H1 (cell line): ENCODE data around the gene VGLL3. TPM values are rescaled to one million over a fixed set of nuclear protein-coding genes. Genes with fewer than 3 reads are reported as not detected.

Experiments
- CTCF ChIA-PET: fragments of 300-600 bp; sonication (Branson Sonifier 250); formaldehyde crosslinking; loops from one replicate; lab custom pipeline; 2021; ENCODE audit not compliant: partially characterized antibody; lab: Charles Lee
- POLR2A ChIA-PET: fragments of 300-600 bp; sonication (Branson Sonifier 250); formaldehyde crosslinking; loops from one replicate; lab custom pipeline; 2021; ENCODE audit warnings: inconsistent platforms; ENCODE audit not compliant: partially characterized antibody; lab: Charles Lee
- DNase-seq, 2 experiments: peaks; one replicate each; pipeline versions ENCODE4 v3.0.0 to v3.0.0-alpha.2; 2010 to 2022; ENCODE audit warnings: low spot score in 2 of 2, low read depth in 1 of 2, mixed read lengths in 1 of 2
- FAIRE-seq: peaks from 2 replicates; lab custom pipeline; 2011; peaks lifted over from hg19 to GRCh38; lab: Jason Lieb, UNC
- H2AFZ ChIP-seq: 2 replicates; pipeline ENCODE4 v1.8.1; 2012; ENCODE audit warnings: low read length, inconsistent platforms
- H2AK5ac ChIP-seq: 2 replicates; pipeline ENCODE4 v1.6.1; 2013; ENCODE audit warnings: low read depth, low read length
- H2BK120ac ChIP-seq: replicated peaks from 2 replicates; pipeline ENCODE3; 2013; ENCODE audit warnings: low read depth, low read length, inconsistent platforms
- H2BK12ac ChIP-seq: 2 replicates; pipeline ENCODE4 v1.6.1; 2013; ENCODE audit warnings: low read depth, low read length
- H2BK15ac ChIP-seq: 2 replicates; pipeline ENCODE4 v1.6.1; 2013; ENCODE audit warnings: low read length
- H2BK20ac ChIP-seq: 2 replicates; pipeline ENCODE4 v1.6.1; 2013; ENCODE audit warnings: low read length
- H2BK5ac ChIP-seq: 2 replicates; pipeline ENCODE4 v1.6.1; 2013; ENCODE audit warnings: low read depth, low read length
- H3K14ac ChIP-seq: 2 replicates; pipeline ENCODE4 v1.6.1; 2013; ENCODE audit warnings: inconsistent platforms; ENCODE audit not compliant: insufficient read length
- H3K18ac ChIP-seq: 2 replicates; pipeline ENCODE4 v1.6.1; 2013; ENCODE audit warnings: low read length; ENCODE audit errors: extremely low read depth
- H3K23ac ChIP-seq: 2 replicates; pipeline ENCODE4 v1.6.1; 2013; ENCODE audit warnings: inconsistent platforms; ENCODE audit not compliant: insufficient read length
- H3K23me2 ChIP-seq: 2 replicates; pipeline ENCODE4 v1.6.1; 2013; ENCODE audit warnings: low read depth, low read length
- H3K27ac ChIP-seq: 2 replicates; pipeline ENCODE4 v1.6.1; 2011; ENCODE audit warnings: low read depth, low read length, inconsistent platforms
- H3K27me3 ChIP-seq, 4 experiments: replicated peaks in 1 of 4; 1 replicate in 1 of 4; 2 replicates in 3 of 4; pipeline versions ENCODE4 v1.6.1 to v1.8.1; 2011 to 2013; ENCODE audit warnings: low read length in 3 of 4, mild to moderate bottlenecking in 3 of 4, inconsistent platforms in 2 of 4, mixed read lengths in 2 of 4, moderate library complexity in 1 of 4; ENCODE audit not compliant: control insufficient read depth in 3 of 4, insufficient read depth in 3 of 4; ENCODE audit errors: extremely low read depth in 1 of 4
- H3K36me3 ChIP-seq, 4 experiments: 2 replicates each; pipeline versions ENCODE4 v1.6.1 to v1.8.1; 2011 to 2013; ENCODE audit warnings: mild to moderate bottlenecking in 4 of 4, low read length in 3 of 4, moderate library complexity in 2 of 4, control low read depth in 1 of 4, inconsistent platforms in 1 of 4; ENCODE audit not compliant: insufficient read depth in 4 of 4, control insufficient read depth in 2 of 4
- H3K4ac ChIP-seq: replicated peaks from 2 replicates; pipeline ENCODE3; 2013; ENCODE audit warnings: low read length, low read depth, mixed read lengths, inconsistent platforms; ENCODE audit not compliant: insufficient read length
- H3K4me1 ChIP-seq, 4 experiments: replicated peaks in 1 of 4; 1 replicate in 1 of 4; 2 replicates in 3 of 4; pipeline versions ENCODE4 v1.6.1 to v1.8.1; 2011 to 2013; ENCODE audit warnings: low read length in 3 of 4, inconsistent platforms in 2 of 4, mixed read lengths in 1 of 4; ENCODE audit not compliant: insufficient read depth in 4 of 4, control insufficient read depth in 3 of 4
- H3K4me2 ChIP-seq, 2 experiments: 2 replicates each; pipeline versions ENCODE4 v1.6.1 to v1.8.1; 2011 to 2013; ENCODE audit warnings: low read depth in 2 of 2, low read length in 2 of 2, control low read depth in 1 of 2, inconsistent platforms in 1 of 2, mild to moderate bottlenecking in 1 of 2; ENCODE audit not compliant: insufficient read depth in 1 of 2
- H3K4me3 ChIP-seq, 4 experiments: fragments of 200-600, 300-600 bp in 1 of 4; sonication (generic), shearing (Covaris generic), sonication (Bioruptor Twin) in 1 of 4; 2 replicates each; pipeline versions ENCODE4 v1.5.1 to v1.8.1; 2011 to 2016; ENCODE audit warnings: low read length in 4 of 4, low read depth in 3 of 4, control low read depth in 2 of 4, inconsistent platforms in 2 of 4, mild to moderate bottlenecking in 2 of 4, mixed read lengths in 1 of 4, moderate library complexity in 1 of 4; ENCODE audit not compliant: insufficient read depth in 2 of 4; ENCODE audit errors: extremely low read depth in 1 of 4
- H3K56ac ChIP-seq: replicated peaks from 2 replicates; pipeline ENCODE3; 2013; ENCODE audit warnings: low read depth, mild to moderate bottlenecking, mixed read lengths, low read length, inconsistent platforms; ENCODE audit not compliant: insufficient read length
- H3K79me1 ChIP-seq: 2 replicates; pipeline ENCODE4 v1.6.1; 2013; ENCODE audit warnings: low read depth, low read length, control low read depth
- H3K79me2 ChIP-seq, 2 experiments: 2 replicates each; pipeline versions ENCODE4 v1.6.1 to v1.8.1; 2012 to 2013; ENCODE audit warnings: low read length in 2 of 2, mild to moderate bottlenecking in 2 of 2, inconsistent platforms in 1 of 2; ENCODE audit not compliant: insufficient read depth in 2 of 2, control insufficient read depth in 1 of 2
- H3K9ac ChIP-seq, 4 experiments: replicated peaks in 1 of 4; 1 replicate in 1 of 4; 2 replicates in 3 of 4; pipeline versions ENCODE4 v1.6.1 to v1.8.1; 2011 to 2013; ENCODE audit warnings: low read depth in 3 of 4, low read length in 3 of 4, control low read depth in 2 of 4, mild to moderate bottlenecking in 2 of 4, moderate library complexity in 2 of 4, inconsistent platforms in 1 of 4; ENCODE audit errors: extremely low read depth in 1 of 4
- H3K9me3 ChIP-seq, 2 experiments: 2 replicates each; pipeline versions ENCODE4 v1.6.1 to v1.8.1; 2012 to 2013; ENCODE audit warnings: mild to moderate bottlenecking in 2 of 2, moderate library complexity in 2 of 2, control low read depth in 1 of 2, inconsistent platforms in 1 of 2, low read depth in 1 of 2, low read length in 1 of 2, mixed read lengths in 1 of 2; ENCODE audit not compliant: insufficient read depth in 2 of 2
- H4K20me1 ChIP-seq, 2 experiments: replicated peaks in 1 of 2; 2 replicates each; pipeline versions ENCODE3 to v1.8.1; 2011 to 2013; ENCODE audit warnings: inconsistent platforms in 2 of 2, low read length in 2 of 2, mild to moderate bottlenecking in 1 of 2; ENCODE audit not compliant: insufficient read depth in 2 of 2, control insufficient read depth in 1 of 2
- H4K5ac ChIP-seq: 2 replicates; pipeline ENCODE4 v1.6.1; 2013; ENCODE audit warnings: low read length, low read depth, mixed read lengths, inconsistent platforms; ENCODE audit not compliant: insufficient read length
- H4K8ac ChIP-seq: 2 replicates; pipeline ENCODE4 v1.8.0; 2013; ENCODE audit warnings: mild to moderate bottlenecking, moderate library complexity, low read length, inconsistent platforms; ENCODE audit not compliant: insufficient read depth; ENCODE audit errors: extremely low read depth
- H4K91ac ChIP-seq: replicated peaks from 2 replicates; pipeline ENCODE3; 2013; ENCODE audit warnings: low read length, mixed read lengths, inconsistent platforms; ENCODE audit not compliant: insufficient read length
- BACH1 ChIP-seq: IDR thresholded peaks from 2 replicates; pipeline ENCODE4 v1.6.1; 2012; ENCODE audit warnings: low read length, improper control_type of control experiment
- WGBS, 2 experiments: shearing (Covaris generic) in 1 of 2; methylation state at CpG; one replicate each; pipeline versions ENCODE4 v1.1.6 to v1.1.7; 2013 to 2015; ENCODE audit warnings: low lambda C conversion rate in 2 of 2, mixed read lengths in 2 of 2, inconsistent platforms in 1 of 2, low coverage in 1 of 2, missing lambda C conversion rate in 1 of 2; ENCODE audit not compliant: insufficient replicate concordance in 2 of 2, insufficient coverage in 1 of 2, insufficient read length in 1 of 2; ENCODE audit errors: extremely low coverage in 1 of 2, missing lambda C conversion rate in 1 of 2; 5-methylcytosine and 5-hydroxymethylcytosine counted together
- polyA plus RNA-seq, 7 experiments: library from polyadenylated mRNA; depleted of rRNA in 3 of 7; stranded (reverse) in 5 of 7; unstranded in 2 of 7; fragments of >200 nt in 5 of 7; fragments of 200-250 nt in 2 of 7; gene quantifications; 1 replicate in 5 of 7; 2 replicates in 1 of 7; 4 replicates in 1 of 7; pipeline versions ENCODE4 v1.2.1 to v1.2.3, GENCODE V29; 2011 to 2013; ENCODE audit warnings: missing spikeins in 2 of 7, mixed read lengths in 2 of 7
- total RNA-seq: library from RNA; stranded (reverse); fragmentation: NEBNext Ultra II Directional; extraction: Animal tissue kit (Norgen Biotek cat#: 25700); gene quantifications from 2 replicates; pipeline ENCODE4 v1.2.1, GENCODE V29; 2021

The VGLL3 gene
- total and polyA plus RNA-seq, 2 of the 8 experiments (the other 6 are each of a cell fraction or from before 2014, with no cell fraction given), result 13.4 to 24.2 TPM

- Histone ChIP-seq H3K36me3 (no peaks in the 10 kb centered on the region), H2BK20ac (no peak overlapping the region), H3K79me2 (no peaks in the 10 kb centered on the region), H4K91ac (no peak overlapping the region), H3K9ac (no peak overlapping the region), H2AFZ (no peak overlapping the region), H3K9me3 (no peaks in the 10 kb centered on the region), H2AK5ac (no peak overlapping the region), H3K4me1 (peaks cover 0 to 2% (median 0%) of the 10 kb centered on the region in 4 experiments; a peak in 1 of 7 replicates), H3K14ac (no peak overlapping the region), H2BK5ac (no peak overlapping the region), H2BK15ac (no peak overlapping the region), H3K4me3 (no peak overlapping the region), H4K8ac (no peak overlapping the region), H3K27me3 (no peaks in the 10 kb centered on the region), H4K20me1 (no peaks in the 10 kb centered on the region), H4K5ac (no peak overlapping the region), H3K27ac (no peak overlapping the region), H3K23ac (no peak overlapping the region), H2BK120ac (no peak overlapping the region), H3K4ac (no peak overlapping the region), H2BK12ac (no peak overlapping the region), H3K18ac (no peak overlapping the region), H3K23me2 (no peaks in the 10 kb centered on the region), H3K56ac (no peak overlapping the region), H3K4me2 (no peak overlapping the region), H3K79me1 (no peaks in the 10 kb centered on the region)
- WGBS, 2 experiments, result 84% methylated on average over 3 of the region's 3 CpGs; no CpG with 5 or more reads in 1 of the 2 experiments
- ChIA-PET CTCF (interaction anchor here (0.8 to 1.7 kb wide), 4 partner anchors 14 to 219 kb away, joined by 3 to 5 read pairs (median 3); no protein-coding TSS in a partner anchor), POLR2A (no interaction called here)
- DNase-seq, result no peak
- FAIRE-seq, result no peak
- no peak for TF ChIP-seq BACH1
Measured at GRCh38 chr3:86950717-86951116, 40.2 kb downstream of the VGLL3 start.
